ENCODE results near the gene CHST14. TPM values are rescaled to one million over a fixed set of nuclear protein-coding genes. Genes with fewer than 3 reads are reported as not detected.

CHST14 gene
- total and polyA plus RNA-seq, 2 of the 8 experiments (the other 6 are each of a cell fraction or from before 2014, with no cell fraction given) = 13.4 to 20.3 TPM

DNA sequence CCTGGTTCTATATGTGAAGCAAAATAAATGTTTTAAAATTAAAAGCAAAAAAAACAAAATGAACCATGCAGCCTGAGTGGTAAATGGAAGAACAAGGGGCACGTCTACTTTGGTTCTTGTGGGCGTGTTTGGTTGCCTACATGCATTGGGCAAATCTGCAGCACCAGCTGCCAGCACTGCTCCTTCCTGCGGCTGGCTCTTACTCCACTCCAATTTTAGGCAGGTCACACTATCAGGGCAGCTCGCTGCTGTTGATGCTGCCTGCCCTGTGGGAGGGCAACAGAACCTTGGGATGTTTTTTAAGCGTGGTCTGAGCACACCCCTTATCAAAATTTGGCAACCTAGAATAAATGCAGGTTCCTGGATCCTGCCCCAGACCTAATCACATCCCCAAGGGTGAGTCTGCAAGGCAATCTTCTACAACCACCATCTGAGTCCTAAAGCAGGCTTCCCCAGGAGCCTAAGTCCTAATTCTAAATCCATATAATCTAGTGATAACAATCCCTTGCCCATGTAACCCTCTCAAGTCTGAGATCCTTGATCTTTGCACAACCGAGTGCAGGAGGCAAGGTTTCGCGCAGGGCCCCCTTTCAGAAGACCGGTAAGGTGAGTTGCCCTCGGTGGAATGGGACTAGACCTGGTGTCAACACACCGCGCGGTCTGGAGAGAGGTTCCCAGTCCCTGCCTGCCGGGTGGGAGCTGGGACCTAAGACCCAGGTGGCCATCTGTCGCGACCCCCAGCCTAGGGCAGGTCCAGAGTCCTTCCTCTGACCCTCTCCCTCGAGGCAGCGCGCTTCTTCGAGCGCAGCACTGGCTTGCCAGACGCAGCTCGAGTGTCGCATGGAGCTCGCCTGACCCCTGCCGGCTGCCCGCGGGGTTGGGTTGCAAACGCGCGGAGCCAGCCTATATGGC, 49.3 kb upstream of the CHST14 start:
- peak overlapping the region; percentile 0 to 73; a peak in 3 of 4 replicates for H3K4me2 ChIP-seq (ENCODE audit: insufficient read depth in 1 of 2, low read depth in 2 of 2, low read length in 2 of 2)
- H3K79me1 ChIP-seq (ENCODE audit: low read depth, low read length) = no peaks in the 10 kb centered on the region
- no peak overlapping the region for H2BK20ac ChIP-seq (ENCODE audit: low read length)
- H2BK12ac ChIP-seq (ENCODE audit: low read depth, low read length) = no peak overlapping the region
- DNase-seq (ENCODE audit: low read depth in 1 of 2, low spot score in 2 of 2) (peak; percentile 62 to 95), FAIRE-seq (no peak)
- no peak overlapping the region for H3K56ac ChIP-seq (replicated peaks; ENCODE audit: insufficient read length, low read depth, low read length)
- ChIA-PET CTCF (ENCODE audit: partially characterized antibody) (interaction anchor here (0.6 to 16.2 kb wide), 37 partner anchors 8 to 317 kb away, joined by 3 to 184 read pairs (median 6); partner anchors contain the start of genes CCDC9B, INAFM2, IVD and PHGR1), POLR2A (ENCODE audit: partially characterized antibody) (interaction anchor here (0.8 to 8.8 kb wide), 16 partner anchors 9 to 130 kb away, joined by 3 to 77 read pairs (median 5); partner anchors contain the start of genes BAHD1, IVD and KNSTRN)
- no peak overlapping the region for H2BK15ac ChIP-seq (ENCODE audit: low read length)
- H3K79me2 ChIP-seq (ENCODE audit: control insufficient read depth in 1 of 2, insufficient read depth in 2 of 2, low read length in 2 of 2) = no peaks in the 10 kb centered on the region
- peaks cover 0 to 2% (median 0%) of the 10 kb centered on the region in 4 experiments; a peak in 1 of 7 replicates for H3K27me3 ChIP-seq (replicated peaks in 1 of 4; ENCODE audit: control insufficient read depth in 3 of 4, extremely low read depth in 1 of 4, insufficient read depth in 3 of 4, low read length in 3 of 4)
- no peak overlapping the region for H2BK5ac ChIP-seq (ENCODE audit: low read depth, low read length)
- no peak overlapping the region; the same call in 1 of the 2 replicates for H3K18ac ChIP-seq (ENCODE audit: extremely low read depth, low read length)
- no peak overlapping the region for H2AFZ ChIP-seq (ENCODE audit: low read length)
- H3K36me3 ChIP-seq (ENCODE audit: control insufficient read depth in 2 of 4, insufficient read depth in 4 of 4, low read length in 3 of 4) = peaks cover 0 to 16% (median 8%) of the 10 kb centered on the region in 4 experiments; a peak in 6 of 8 replicates
- no peak overlapping the region for H2BK120ac ChIP-seq (replicated peaks; ENCODE audit: low read depth, low read length)
- H3K23ac ChIP-seq (ENCODE audit: insufficient read length) = no peak overlapping the region
- H3K4me1 ChIP-seq (replicated peaks in 1 of 4; ENCODE audit: control insufficient read depth in 3 of 4, insufficient read depth in 4 of 4, low read length in 3 of 4) = peaks cover 0 to 6% (median 3%) of the 10 kb centered on the region in 4 experiments; a peak in 4 of 7 replicates
- WGBS, 2 experiments (ENCODE audit: extremely low coverage in 1 of 2, insufficient coverage in 1 of 2, insufficient read length in 1 of 2, insufficient replicate concordance in 2 of 2, low coverage in 1 of 2, low lambda C conversion rate in 2 of 2, missing lambda C conversion rate in 1 of 2) = 20% methylated on average over 31 of the region's 31 CpGs; no CpG with 5 or more reads in 1 of the 2 experiments
- no peak overlapping the region for H2AK5ac ChIP-seq (ENCODE audit: low read depth, low read length)
- H4K20me1 ChIP-seq (replicated peaks in 1 of 2; ENCODE audit: control insufficient read depth in 1 of 2, insufficient read depth in 2 of 2, low read length in 2 of 2) = peaks cover 0 to 6% of the 10 kb centered on the region in 2 experiments
- H3K23me2 ChIP-seq (ENCODE audit: low read depth, low read length) = no peaks in the 10 kb centered on the region
- H3K9ac ChIP-seq (replicated peaks in 1 of 4; ENCODE audit: extremely low read depth in 1 of 4, low read depth in 3 of 4, low read length in 3 of 4) = no peak overlapping the region
- H4K8ac ChIP-seq (ENCODE audit: extremely low read depth, insufficient read depth, low read length) = no peak overlapping the region; the same call in 1 of the 2 replicates
- no peak overlapping the region for H3K14ac ChIP-seq (ENCODE audit: insufficient read length)
- H3K4me3 ChIP-seq (ENCODE audit: extremely low read depth in 1 of 4, insufficient read depth in 2 of 4, low read depth in 3 of 4, low read length in 4 of 4) = peak overlapping the region in 1 of 4 experiments; percentile 45; a peak in 3 of 8 replicates
- no peak overlapping the region for H3K27ac ChIP-seq (ENCODE audit: low read depth, low read length)
- H4K91ac ChIP-seq (replicated peaks; ENCODE audit: insufficient read length, low read length) = no peak overlapping the region
- no peaks in the 10 kb centered on the region for H3K9me3 ChIP-seq (ENCODE audit: insufficient read depth in 2 of 2, low read depth in 1 of 2, low read length in 1 of 2)
- no peak overlapping the region for H3K4ac ChIP-seq (replicated peaks; ENCODE audit: insufficient read length, low read depth, low read length)
- no peak overlapping the region for H4K5ac ChIP-seq (ENCODE audit: insufficient read length, low read depth, low read length)
- TF ChIP-seq POU5F1 (IDR thresholded peaks at IDR 0.05; ENCODE audit: low read depth, low read length) = no peak
- peak; percentile 76 for TF ChIP-seq MAX (IDR thresholded peaks at IDR 0.05)
- TF ChIP-seq RAD21 (IDR thresholded peaks at IDR 0.05 in 1 of 2, conservative IDR thresholded peaks at IDR 0.05 in 1 of 2; ENCODE audit: low read depth in 2 of 2, low read length in 2 of 2) = peak; percentile 91 to 95
- no peak for TF ChIP-seq FOSL1 (IDR thresholded peaks at IDR 0.05; ENCODE audit: insufficient read depth, low read depth, low read length)
- TF ChIP-seq CTCF (IDR thresholded peaks at IDR 0.05; ENCODE audit: control extremely low read depth in 1 of 3, insufficient read depth in 1 of 3, low read depth in 1 of 3, low read length in 3 of 3) = peak; percentile 95 to 97 (median 96)
- TF ChIP-seq CBX5 (IDR thresholded peaks at IDR 0.05; ENCODE audit: low read depth, low read length) = no peak
- TF ChIP-seq NANOG (IDR thresholded peaks at IDR 0.05; ENCODE audit: insufficient read depth, low read depth, low read length, poor library complexity, severe bottlenecking) = no peak
